GM21619 (cell line): ENCODE data around the gene NDUFB10.
A peak's percentile ranks its signal among the peaks of the same experiment; 100 is the strongest.
"Not testable (repeated sequence)": the region's sequence is repeated elsewhere in the genome, so short reads cannot be mapped to it uniquely, and the experiment has no call there.

Source experiments
- ATAC-seq: cut with Tn5 transposase; IDR thresholded peaks from one replicate; pipeline ENCODE4 v1.9.1; 2021; ENCODE audit not compliant: unreplicated experiment

The NDUFB10 gene

GRCh38 chr16:1959269-1960039 lies at the start of gene NDUFB10:
Gene NDUFB10, plus strand, starts transcription at chr16:1959538. Its CDS starts 87 bp downstream, at chr16:1959625.
- peak; percentile 79 for ATAC-seq

GRCh38 chr16:1909561-1910231 lies 49.6 kb upstream of the NDUFB10 start:
- no peak for ATAC-seq

GRCh38 chr16:1911467-1912214 lies 47.7 kb upstream of the NDUFB10 start:
- ATAC-seq: no peak

- ATAC-seq: no peak
Observed at GRCh38 chr16:1912215-1912543, 47.2 kb upstream of the NDUFB10 start.

- ATAC-seq: no peak
Observed at GRCh38 chr16:1913327-1914083, 45.8 kb upstream of the NDUFB10 start.

GRCh38 chr16:1914084-1914608 lies 45.2 kb upstream of the NDUFB10 start:
- no peak for ATAC-seq

- no peak for ATAC-seq
Observed at GRCh38 chr16:1914988-1915387, 44.4 kb upstream of the NDUFB10 start.

GRCh38 chr16:1915732-1916639 lies 43.4 kb upstream of the NDUFB10 start:
- no peak for ATAC-seq

GRCh38 chr16:1916640-1916990 lies 42.7 kb upstream of the NDUFB10 start:
- ATAC-seq: no peak

GRCh38 chr16:1917056-1917664 lies 42.2 kb upstream of the NDUFB10 start:
- ATAC-seq: no peak

GRCh38 chr16:1917665-1918350 lies 41.5 kb upstream of the NDUFB10 start:
- ATAC-seq: no peak

GRCh38 chr16:1918351-1919326 lies 40.7 kb upstream of the NDUFB10 start, which contains the start of gene HS3ST6:
Gene HS3ST6, minus strand, starts transcription at chr16:1918415. Its CDS starts 92 bp downstream, at chr16:1918323.
- ATAC-seq: no peak

- ATAC-seq: no peak
Observed at GRCh38 chr16:1919327-1919998, 39.9 kb upstream of the NDUFB10 start.

GRCh38 chr16:1920122-1920521 lies 39.2 kb upstream of the NDUFB10 start:
- not testable (repeated sequence) for ATAC-seq

- ATAC-seq: no peak
Observed at GRCh38 chr16:1920727-1921171, 38.6 kb upstream of the NDUFB10 start.

- ATAC-seq: no peak
Observed at GRCh38 chr16:1922357-1922756, 37.0 kb upstream of the NDUFB10 start.
